K562 (cell line): ENCODE measurements around the gene SEC24A. TPM values are rescaled to one million over a fixed set of nuclear protein-coding genes. Genes with fewer than 3 reads are reported as not detected.
A peak's percentile ranks its signal among the peaks of the same experiment; 100 is the strongest.

ENCODE experiments used
- CGGBP1 ChIP-seq: fragments of 250-450 bp; sonication (Bioruptor Pico); IDR thresholded peaks from 2 replicates; pipeline ENCODE4 v1.9.0; 2021; ENCODE audit warnings: mild to moderate bottlenecking
- CREB3 ChIP-seq: fragments of 450-650 bp; conservative IDR thresholded peaks from 2 replicates; pipeline ENCODE4 v1.6.1; 2016; ENCODE audit warnings: missing genetic modification characterization, low read depth, mild to moderate bottlenecking, missing compliant biosample characterization, moderate library complexity
- CREM ChIP-seq: IDR thresholded peaks from 2 replicates; pipeline ENCODE4 v1.6.1; 2014; ENCODE audit warnings: antibody characterized with exemption, low read depth
- FOSL1 ChIP-seq: fragments of 200-800 bp; sonication (Bioruptor generic); conservative IDR thresholded peaks from 2 replicates; pipeline ENCODE4 v1.6.1; 2016; ENCODE audit warnings: missing genetic modification characterization, missing compliant biosample characterization
- HEY1 ChIP-seq: fragments of 250-450 bp; sonication (Bioruptor Pico); IDR thresholded peaks from 2 replicates; pipeline ENCODE4 v1.5.0; 2020; ENCODE audit warnings: mild to moderate bottlenecking, moderate library complexity, borderline replicate concordance
- KDM1A ChIP-seq, 2 experiments: fragments of 450-650 bp; IDR thresholded peaks; 2 replicates each; pipeline ENCODE4 v1.6.1; 2016; ENCODE audit warnings: mild to moderate bottlenecking in 2 of 2
- NCOA6 ChIP-seq: fragments of 450-650 bp; IDR thresholded peaks from 2 replicates; pipeline ENCODE4 v1.6.1; 2017; ENCODE audit warnings: mild to moderate bottlenecking
- NFIC ChIP-seq: fragments of 450-650 bp; IDR thresholded peaks from 2 replicates; pipeline ENCODE4 v1.6.1; 2017; ENCODE audit warnings: mild to moderate bottlenecking, inconsistent platforms
- PKNOX1 ChIP-seq: fragments of 450-650 bp; IDR thresholded peaks from 2 replicates; pipeline ENCODE4 v1.6.1; 2016
- RFX1 ChIP-seq: fragments of 450-650 bp; IDR thresholded peaks from 2 replicates; pipeline ENCODE4 v1.6.1; 2016; ENCODE audit warnings: mild to moderate bottlenecking, moderate library complexity
- ZBTB5 ChIP-seq: fragments of 450-650 bp; IDR thresholded peaks from 2 replicates; pipeline ENCODE4 v1.6.1; 2017; ENCODE audit warnings: antibody characterized with exemption
- ZBTB9 ChIP-seq: fragments of 450-650 bp; formaldehyde crosslinking; IDR thresholded peaks from 2 replicates; pipeline ENCODE4 v1.4.0; 2020; ENCODE audit warnings: mild to moderate bottlenecking, moderate library complexity
- ZC3H4 ChIP-seq: sonication (generic); formaldehyde crosslinking; IDR thresholded peaks from 2 replicates; pipeline ENCODE4 v1.9.0; 2021; ENCODE audit warnings: missing genetic modification reagents, borderline replicate concordance
- ZNF217 ChIP-seq: sonication (generic); formaldehyde crosslinking; IDR thresholded peaks from 2 replicates; pipeline ENCODE4 v1.8.0; 2022; ENCODE audit warnings: mild to moderate bottlenecking, missing genetic modification reagents
- ZNF408 ChIP-seq: fragments of 250-450 bp; sonication (Bioruptor Pico); IDR thresholded peaks from 2 replicates; pipeline ENCODE4 v1.4.0; 2020; ENCODE audit warnings: low read depth, mild to moderate bottlenecking, moderate library complexity
- ZNF609 ChIP-seq: sonication (generic); formaldehyde crosslinking; IDR thresholded peaks from 2 replicates; pipeline ENCODE4 v1.8.1; 2023; ENCODE audit warnings: missing genetic modification reagents, mild to moderate bottlenecking, borderline replicate concordance
- ZNF780A ChIP-seq: fragments of 250-450 bp; sonication (Bioruptor Pico); IDR thresholded peaks from 2 replicates; pipeline ENCODE4 v1.5.0; 2021; ENCODE audit warnings: mild to moderate bottlenecking
- polyA plus RNA-seq, 8 experiments: library from polyadenylated mRNA; depleted of rRNA in 4 of 8; stranded (reverse) in 5 of 8; unstranded in 3 of 8; fragments of >200 nt; fragmentation: Nextera tagmentation in 2 of 8; fragmentation: Illumina TruSeq in 1 of 8; extraction: Ambion mirVana in 2 of 8; extraction: Trizol in 1 of 8; gene quantifications; 2 replicates each; pipeline versions ENCODE4 v1.2.1 to v1.2.3, GENCODE V29; 2011 to 2014; ENCODE audit warnings: inconsistent platforms in 1 of 8, missing spikeins in 1 of 8
- total RNA-seq, 7 experiments: library from RNA; depleted of rRNA in 6 of 7; stranded (reverse); fragments of >200 nt in 6 of 7; fragmentation: Illumina TruSeq in 2 of 7; extraction: Trizol in 2 of 7; gene quantifications; 2 replicates each; pipeline versions ENCODE4 v1.2.1 to v1.2.3, GENCODE V29; 2011 to 2021; ENCODE audit warnings: low replicate concordance in 1 of 7

SEC24A gene
- total and polyA plus RNA-seq, 9 of the 15 experiments (the other 6 are each of a cell fraction or from before 2014, with no cell fraction given), result 7.9 to 36.5 (median 17.5) TPM

- TF ChIP-seq HEY1 (no peak), PKNOX1 (no peak), RFX1 (no peak), NCOA6 (peak; percentile 83), FOSL1 (tag) (peak; percentile 52; the same call in 1 of the 2 replicates), ZC3H4 (CRISPR knock-in tag) (no peak), KDM1A (IDR thresholded peaks at IDR 0.05) (0 out of 4 replicates have a peak, but pooled peaks of 1 of the 2 experiments have one; percentile 35), CREB3 (tag) (no peak), ZNF217 (CRISPR knock-in tag) (no peak), CGGBP1 (no peak), CREM (peak; percentile 99), ZNF408 (CRISPR knock-in tag) (no peak), ZNF780A (no peak), ZBTB9 (CRISPR knock-in tag) (peak; percentile 57; the same call in 1 of the 2 replicates), ZBTB5 (no peak), NFIC (peak; percentile 75), ZNF609 (CRISPR knock-in tag) (no peak)
Observed at GRCh38 chr5:134738133-134738962, 89.8 kb downstream of the SEC24A start, which contains the start of gene CAMLG (continued).
